Glutamatergic neuron (in vitro differentiated cells): ENCODE data around the gene BAIAP2. TPM values are rescaled to one million over a fixed set of nuclear protein-coding genes. Genes with fewer than 3 reads are reported as not detected.

Experiments
- DNase-seq: peaks from one replicate; pipeline ENCODE4 v3.0.0; 2022
- H3K27ac Mint-ChIP-seq: one replicate; pipeline ENCODE4 v1.8.0; 2020; ENCODE audit warnings: mild to moderate bottlenecking, mixed read lengths, inconsistent platforms; ENCODE audit not compliant: unreplicated experiment
- H3K27me3 Mint-ChIP-seq: one replicate; pipeline ENCODE4 v1.8.0; 2020; ENCODE audit warnings: mild to moderate bottlenecking, moderate library complexity, mixed read lengths, inconsistent platforms; ENCODE audit not compliant: unreplicated experiment
- H3K36me3 Mint-ChIP-seq: one replicate; pipeline ENCODE4 v1.8.0; 2020; ENCODE audit warnings: mild to moderate bottlenecking, mixed read lengths, inconsistent platforms; ENCODE audit not compliant: unreplicated experiment
- H3K4me1 Mint-ChIP-seq: one replicate; pipeline ENCODE4 v1.8.0; 2020; ENCODE audit warnings: mild to moderate bottlenecking, low read depth, mixed read lengths, inconsistent platforms; ENCODE audit not compliant: unreplicated experiment
- H3K4me3 Mint-ChIP-seq: one replicate; pipeline ENCODE4 v1.8.0; 2020; ENCODE audit warnings: mild to moderate bottlenecking, mixed read lengths, inconsistent platforms; ENCODE audit not compliant: unreplicated experiment
- H3K9me3 Mint-ChIP-seq: one replicate; pipeline ENCODE4 v1.8.0; 2020; ENCODE audit warnings: mild to moderate bottlenecking, moderate library complexity, mixed read lengths, inconsistent platforms; ENCODE audit not compliant: unreplicated experiment
- total RNA-seq: library from RNA; stranded (reverse); fragmentation: NEBNext Ultra II Directional; extraction: Animal tissue kit (Norgen Biotek cat#: 25700); gene quantifications from one replicate; pipeline ENCODE4 v1.2.1, GENCODE V29; 2021; ENCODE audit not compliant: unreplicated experiment
- TF ChIP-seq, protein P1 (sequence below): fragments of 200-600 bp; sonication (generic); IDR thresholded peaks from one replicate; pipeline ENCODE4 v1.5.0; 2021; ENCODE audit not compliant: partially characterized antibody, unreplicated experiment

The BAIAP2 gene
- total RNA-seq, 1 donor from 2014 or later, result 252 TPM

DNA sequence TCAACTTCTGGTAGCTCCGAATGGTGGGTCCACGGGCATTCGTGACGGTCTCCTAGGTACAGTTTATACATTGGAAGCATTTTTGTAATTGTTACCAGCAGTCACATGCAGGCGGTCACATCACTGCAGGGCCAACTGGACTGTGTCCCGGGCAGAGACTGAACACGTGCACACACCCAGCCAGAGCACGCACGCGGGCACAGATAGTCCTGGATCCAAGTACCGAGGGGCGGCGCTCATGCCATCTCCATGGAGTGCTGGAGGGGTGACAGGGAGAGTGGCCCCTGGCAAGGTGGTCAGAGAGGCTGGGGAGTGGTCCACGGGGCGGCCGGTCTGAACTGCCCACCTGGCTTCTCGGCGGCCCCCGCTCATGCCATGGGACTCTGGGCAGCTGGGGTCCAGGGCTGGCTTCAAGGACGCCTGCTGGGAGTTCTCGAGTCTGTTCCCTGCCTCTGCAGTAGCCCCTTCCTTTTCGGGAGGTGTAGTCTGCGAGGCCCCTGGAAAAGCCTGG is 34.2 kb downstream of the BAIAP2 start:
- no peak overlapping the region for H3K27ac Mint-ChIP-seq
- DNase-seq, result no peak
- H3K9me3 Mint-ChIP-seq, result peaks cover 15% of the 10 kb centered on the region
- H3K4me3 Mint-ChIP-seq, result no peak overlapping the region
- peaks cover 25% of the 10 kb centered on the region for H3K27me3 Mint-ChIP-seq
- peaks cover 50% of the 10 kb centered on the region for H3K4me1 Mint-ChIP-seq
- TF ChIP-seq, protein P1, sequence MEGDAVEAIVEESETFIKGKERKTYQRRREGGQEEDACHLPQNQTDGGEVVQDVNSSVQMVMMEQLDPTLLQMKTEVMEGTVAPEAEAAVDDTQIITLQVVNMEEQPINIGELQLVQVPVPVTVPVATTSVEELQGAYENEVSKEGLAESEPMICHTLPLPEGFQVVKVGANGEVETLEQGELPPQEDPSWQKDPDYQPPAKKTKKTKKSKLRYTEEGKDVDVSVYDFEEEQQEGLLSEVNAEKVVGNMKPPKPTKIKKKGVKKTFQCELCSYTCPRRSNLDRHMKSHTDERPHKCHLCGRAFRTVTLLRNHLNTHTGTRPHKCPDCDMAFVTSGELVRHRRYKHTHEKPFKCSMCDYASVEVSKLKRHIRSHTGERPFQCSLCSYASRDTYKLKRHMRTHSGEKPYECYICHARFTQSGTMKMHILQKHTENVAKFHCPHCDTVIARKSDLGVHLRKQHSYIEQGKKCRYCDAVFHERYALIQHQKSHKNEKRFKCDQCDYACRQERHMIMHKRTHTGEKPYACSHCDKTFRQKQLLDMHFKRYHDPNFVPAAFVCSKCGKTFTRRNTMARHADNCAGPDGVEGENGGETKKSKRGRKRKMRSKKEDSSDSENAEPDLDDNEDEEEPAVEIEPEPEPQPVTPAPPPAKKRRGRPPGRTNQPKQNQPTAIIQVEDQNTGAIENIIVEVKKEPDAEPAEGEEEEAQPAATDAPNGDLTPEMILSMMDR, result no peak
- no peaks in the 10 kb centered on the region for H3K36me3 Mint-ChIP-seq

GRCh38 chr17:81070541-81071246 is 35.7 kb downstream of the BAIAP2 start:
- Mint-ChIP-seq H3K4me1 (peaks cover 54% of the 10 kb centered on the region), H3K27ac (peak overlapping the region; percentile 52), H3K9me3 (peaks cover 26% of the 10 kb centered on the region), H3K4me3 (peak overlapping the region; percentile 64), H3K27me3 (peaks cover 38% of the 10 kb centered on the region), H3K36me3 (no peaks in the 10 kb centered on the region)
- TF ChIP-seq, protein P1, result no peak
- no peak for DNase-seq

DNA sequence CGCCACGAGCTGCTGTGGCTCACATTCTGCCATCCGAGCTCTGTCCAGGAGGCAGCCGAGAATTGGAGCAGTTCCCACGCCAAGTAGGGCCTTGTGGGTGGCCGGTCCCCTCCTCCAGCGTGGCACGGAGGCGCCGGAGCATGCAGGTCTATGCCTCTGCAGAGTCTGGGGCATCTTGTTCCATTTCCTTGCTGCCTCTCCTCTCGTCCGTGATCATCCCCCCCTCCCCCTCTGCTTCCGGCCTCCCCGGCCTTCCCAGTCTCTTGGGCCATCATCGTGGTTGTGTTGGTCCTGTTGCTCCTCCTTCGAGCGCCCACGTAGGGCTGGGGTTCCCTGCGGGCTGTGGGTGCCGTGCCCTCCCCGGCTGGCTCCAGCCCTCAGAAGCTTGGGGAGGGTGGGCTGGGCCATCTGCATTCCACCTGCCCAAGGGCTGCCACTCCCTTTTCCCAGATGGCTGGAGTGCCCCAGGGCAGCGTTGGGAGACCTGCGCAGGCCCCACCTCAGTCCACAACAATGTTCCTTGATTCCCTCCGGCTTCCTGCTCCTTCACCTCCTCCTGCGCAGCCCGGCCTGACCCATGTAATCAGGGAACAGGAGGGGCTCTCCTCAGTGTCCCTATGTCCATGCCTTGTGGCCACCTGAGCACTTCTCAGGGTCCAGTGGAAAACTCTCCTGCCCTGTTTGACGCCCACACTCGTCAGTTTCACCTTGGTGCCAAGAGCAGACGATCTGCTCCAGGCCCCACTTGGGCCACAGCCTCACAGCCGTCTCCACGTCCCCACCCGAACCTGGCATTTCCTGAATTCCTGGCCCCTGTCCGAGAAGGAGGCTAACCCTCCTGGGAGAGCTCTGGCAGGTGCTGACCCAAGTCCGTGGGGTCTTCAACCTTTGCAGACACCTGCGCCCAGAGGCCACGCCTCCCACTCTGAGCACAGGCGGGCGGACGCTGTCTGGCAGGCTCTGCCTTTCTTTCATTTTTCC is 37.1 kb downstream of the BAIAP2 start:
- Mint-ChIP-seq H3K27me3 (peaks cover 51% of the 10 kb centered on the region), H3K4me3 (peak overlapping the region; percentile 61), H3K9me3 (peaks cover 38% of the 10 kb centered on the region), H3K4me1 (peaks cover 66% of the 10 kb centered on the region), H3K27ac (peak overlapping the region; percentile 33), H3K36me3 (no peaks in the 10 kb centered on the region)
- TF ChIP-seq, protein P1, result no peak
- DNase-seq, result no peak

DNA sequence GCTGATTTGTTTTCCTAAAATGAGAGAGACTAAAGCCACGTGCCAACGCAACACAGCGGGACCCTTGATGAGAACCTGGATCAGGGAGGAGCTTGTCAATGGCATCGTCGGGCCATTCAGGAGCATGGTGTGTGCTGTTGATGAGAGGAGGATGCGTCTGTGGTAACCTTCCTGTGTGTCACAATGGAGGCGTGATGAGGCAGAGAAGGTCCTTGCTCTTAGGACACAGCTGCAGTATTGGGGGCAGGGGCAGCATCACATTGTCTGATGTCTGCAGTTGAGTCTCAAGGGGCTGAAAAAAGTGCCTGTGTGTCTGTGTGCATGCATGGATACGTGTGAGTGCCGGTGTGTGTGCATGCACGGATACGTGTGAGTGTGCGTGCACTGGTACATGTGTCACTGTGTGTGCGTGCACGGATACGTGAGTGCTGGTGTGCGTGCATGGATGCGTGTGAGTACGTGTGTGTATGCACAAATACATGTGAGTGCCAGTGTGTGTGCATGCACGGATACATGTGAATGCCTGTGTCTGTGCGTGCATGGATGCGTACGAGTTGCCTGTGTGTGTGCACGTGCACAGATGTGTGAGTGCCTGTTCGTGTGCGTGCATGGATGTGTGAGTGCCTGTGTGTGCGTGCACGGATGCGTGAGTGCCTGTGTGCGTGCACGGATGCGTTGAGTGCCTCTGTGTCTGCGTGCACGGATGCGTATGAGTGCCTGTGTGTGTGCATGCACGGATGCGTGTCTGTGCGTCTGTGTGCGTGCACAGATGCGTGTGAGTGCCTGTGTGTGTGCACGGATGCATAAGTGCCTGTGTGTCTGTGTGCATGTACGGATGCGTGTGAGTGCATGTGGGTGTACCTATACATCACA is 39.3 kb downstream of the BAIAP2 start:
- H3K4me1 Mint-ChIP-seq, result peaks cover 72% of the 10 kb centered on the region
- H3K27ac Mint-ChIP-seq, result peak overlapping the region; percentile 94
- H3K36me3 Mint-ChIP-seq, result no peaks in the 10 kb centered on the region
- peaks cover 38% of the 10 kb centered on the region for H3K9me3 Mint-ChIP-seq
- peaks cover 62% of the 10 kb centered on the region for H3K27me3 Mint-ChIP-seq
- H3K4me3 Mint-ChIP-seq, result peak overlapping the region; percentile 70
- TF ChIP-seq, protein P1, result no peak
- no peak for DNase-seq
